Esophagus muscularis mucosa (tissue), 3 donors: ENCODE results near the gene AQR.

Experiments used
- CTCF ChIP-seq, 3 experiments: fragments of 200-600 bp in 2 of 3; fragments of 450-650 bp in 1 of 3; sonication (generic) in 2 of 3; IDR thresholded peaks; one replicate each; pipeline ENCODE4 v1.5.1; 2017 to 2019; ENCODE audit warnings: antibody characterized with exemption in 3 of 3, mild to moderate bottlenecking in 2 of 3, moderate library complexity in 1 of 3
- POLR2A ChIP-seq: fragments of 450-650 bp; IDR thresholded peaks from one replicate; pipeline ENCODE4 v1.6.1; 2017; ENCODE audit warnings: antibody characterized with exemption, moderate library complexity, mild to moderate bottlenecking, low read depth
- POLR2AphosphoS5 ChIP-seq, 2 donors: sonication (generic); formaldehyde crosslinking; IDR thresholded peaks; one replicate each; pipeline ENCODE4 v1.6.1; 2017; ENCODE audit warnings: antibody characterized with exemption in 2 of 2

GRCh38 chr15:34905047-34905446 is 64.5 kb downstream of the AQR start:
- TF ChIP-seq POLR2A: no peak
- no peak for TF ChIP-seq CTCF (IDR thresholded peaks at IDR 0.05)
- TF ChIP-seq POLR2AphosphoS5 (IDR thresholded peaks at IDR 0.05): no peak
